HCT116 (cell line): Measurements from ENCODE around the gene PDE4B. TPM values are rescaled to one million over a fixed set of nuclear protein-coding genes. Genes with fewer than 3 reads are reported as not detected.

Experiments
- ATAC-seq: fragments of 200-7000 bp; cut with Tn5 transposase; 2 replicates; pipeline ENCODE4 v1.9.1; 2020; ENCODE audit warnings: mild to moderate bottlenecking, moderate library complexity
- BruUV-seq: library from RNA; stranded (reverse); fragments of 400-500 nt; replicated peaks from 2 replicates; lab custom pipeline; 2021; lab: Mats Ljungman, UMichigan
- CTCF ChIA-PET: fragments of 300-600 bp; sonication (Branson Sonifier 250); formaldehyde crosslinking; loops from one replicate; lab custom pipeline; 2021; ENCODE audit warnings: antibody characterized with exemption; lab: Charles Lee
- POLR2A ChIA-PET: fragments of 300-600, 350-600 bp; sonication (Branson Sonifier 250); formaldehyde crosslinking; loops from one replicate; lab custom pipeline; 2021; ENCODE audit warnings: antibody characterized with exemption; lab: Charles Lee
- RAD21 ChIA-PET, 2 experiments: fragments of 300-600 bp; sonication (Branson Sonifier 250); formaldehyde crosslinking; loops; one replicate each; lab custom pipeline; 2023; ENCODE audit warnings: low total read pairs in 2 of 2; ENCODE audit not compliant: uncharacterized antibody in 2 of 2, unreplicated experiment in 2 of 2, low non-redundant PET in 1 of 2; lab: Charles Lee
- DNase-seq: peaks from one replicate; pipeline ENCODE4 v3.0.0-alpha.2; 2010; ENCODE audit warnings: low read depth, low spot score
- H2AFZ ChIP-seq: fragments of 200-600 bp; shearing (Covaris generic), sonication (generic); 2 replicates; pipeline ENCODE4 v1.6.1; 2017; ENCODE audit warnings: low read depth, mixed run types, mixed read lengths, antibody characterized with exemption, low read length; ENCODE audit not compliant: poor library complexity, severe bottlenecking
- H3K27ac ChIP-seq: 2 replicates; pipeline ENCODE4 v1.5.1; 2012; ENCODE audit warnings: low read depth, low read length
- H3K27me3 ChIP-seq: fragments of 200-600 bp; sonication (generic); 2 replicates; pipeline ENCODE4 v1.6.1; 2016; ENCODE audit warnings: mixed run types, low read length, mixed read lengths; ENCODE audit not compliant: insufficient read depth
- H3K36me3 ChIP-seq, 2 experiments: fragments of 200-500 bp in 1 of 2; fragments of 200-600 bp in 1 of 2; sonication (Bioruptor generic) in 1 of 2; sonication (generic) in 1 of 2; 2 replicates each; pipeline versions ENCODE4 v1.5.1 to v1.6.1; 2014 to 2016; ENCODE audit warnings: low read length in 2 of 2, inconsistent platforms in 1 of 2, mixed read lengths in 1 of 2, mixed run types in 1 of 2; ENCODE audit not compliant: insufficient read depth in 2 of 2, control insufficient read depth in 1 of 2
- H3K4me1 ChIP-seq, 2 experiments: fragments of 200-600 bp in 1 of 2; sonication (generic) in 1 of 2; 2 replicates each; pipeline versions ENCODE4 v1.5.1 to v1.6.1; 2012 to 2017; ENCODE audit warnings: low read length in 2 of 2, inconsistent platforms in 1 of 2, mild to moderate bottlenecking in 1 of 2, mixed read lengths in 1 of 2, mixed run types in 1 of 2, moderate library complexity in 1 of 2; ENCODE audit not compliant: insufficient read depth in 2 of 2, control insufficient read depth in 1 of 2
- H3K4me2 ChIP-seq: fragments of 200-600 bp; sonication (generic); 2 replicates; pipeline ENCODE4 v1.6.1; 2017; ENCODE audit warnings: mixed run types, low read length, mixed read lengths
- H3K4me3 ChIP-seq, 2 experiments: fragments of 200-600 bp in 1 of 2; sonication (generic) in 1 of 2; replicated peaks in 1 of 2; 2 replicates each; pipeline ENCODE4 v1.5.1; 2011 to 2016; ENCODE audit warnings: low read length in 2 of 2, control low read depth in 1 of 2, low read depth in 1 of 2, mild to moderate bottlenecking in 1 of 2, mixed read lengths in 1 of 2, mixed run types in 1 of 2
- H3K79me2 ChIP-seq: fragments of 200-600 bp; sonication (generic); 2 replicates; pipeline ENCODE4 v1.6.1; 2017; ENCODE audit warnings: mild to moderate bottlenecking, mixed run types, low read length, moderate library complexity, mixed read lengths; ENCODE audit not compliant: insufficient read depth
- H3K9ac ChIP-seq: fragments of 200-600 bp; sonication (generic); 2 replicates; pipeline ENCODE4 v1.6.1; 2016; ENCODE audit warnings: low read length, mixed read lengths
- H3K9me2 ChIP-seq: fragments of 200-600 bp; sonication (generic), shearing (Covaris generic); 2 replicates; pipeline ENCODE4 v1.6.1; 2017; ENCODE audit warnings: mixed run types, mild to moderate bottlenecking, moderate library complexity; ENCODE audit not compliant: insufficient read depth
- H3K9me3 ChIP-seq, 2 experiments: fragments of 200-500 bp in 1 of 2; fragments of 200-600 bp in 1 of 2; sonication (Bioruptor generic) in 1 of 2; sonication (generic) in 1 of 2; 2 replicates each; pipeline ENCODE4 v1.6.1; 2014 to 2017; ENCODE audit warnings: low read length in 2 of 2, mixed read lengths in 2 of 2, inconsistent platforms in 1 of 2, low read depth in 1 of 2, mild to moderate bottlenecking in 1 of 2, mixed run types in 1 of 2, moderate library complexity in 1 of 2; ENCODE audit not compliant: control insufficient read depth in 1 of 2, insufficient read depth in 1 of 2
- H4K20me1 ChIP-seq: fragments of 200-600 bp; sonication (generic), shearing (Covaris generic); 2 replicates; pipeline ENCODE4 v1.6.1; 2017; ENCODE audit warnings: mixed run types, mild to moderate bottlenecking, moderate library complexity; ENCODE audit not compliant: insufficient read depth
- CEBPB ChIP-seq: IDR thresholded peaks from 2 replicates; pipeline ENCODE4 v1.6.1; 2012; ENCODE audit warnings: low read depth
- EGR1 ChIP-seq: IDR thresholded peaks from 2 replicates; pipeline ENCODE4 v1.6.1; 2012; ENCODE audit warnings: low read depth
- ELF1 ChIP-seq: IDR thresholded peaks from 2 replicates; pipeline ENCODE4 v1.6.1; 2012; ENCODE audit warnings: low read depth, borderline replicate concordance
- EZH2 ChIP-seq: fragments of 200-600 bp; sonication (generic); IDR thresholded peaks from 2 replicates; pipeline ENCODE4 v1.6.1; 2017; ENCODE audit warnings: antibody characterized with exemption, mixed run types
- EZH2phosphoT487 ChIP-seq: fragments of 200-600 bp; IDR thresholded peaks from 2 replicates; pipeline ENCODE4 v1.6.1; 2018; ENCODE audit warnings: antibody characterized with exemption, borderline replicate concordance
- FOSL1 ChIP-seq: IDR thresholded peaks from 2 replicates; pipeline ENCODE4 v1.6.1; 2012; ENCODE audit warnings: low read depth
- JUND ChIP-seq: IDR thresholded peaks from 2 replicates; pipeline ENCODE4 v1.6.1; 2012
- POLR2A ChIP-seq: IDR thresholded peaks from 2 replicates; pipeline ENCODE4 v1.7.0; 2011; ENCODE audit warnings: borderline replicate concordance; ENCODE audit not compliant: insufficient read depth, insufficient read length; ENCODE audit errors: extremely low read depth
- RAD21 ChIP-seq: IDR thresholded peaks from 2 replicates; pipeline ENCODE4 v1.6.1; 2012; ENCODE audit warnings: low read depth, mild to moderate bottlenecking
- SIN3A ChIP-seq: IDR thresholded peaks from 2 replicates; pipeline ENCODE4 v1.6.1; 2012; ENCODE audit warnings: low read depth
- SP1 ChIP-seq: IDR thresholded peaks from 2 replicates; pipeline ENCODE4 v1.6.1; 2012; ENCODE audit warnings: low read depth
- SRF ChIP-seq: IDR thresholded peaks from 2 replicates; pipeline ENCODE4 v1.6.1; 2012; ENCODE audit warnings: low read depth
- TCF7L2 ChIP-seq: IDR thresholded peaks from 2 replicates; pipeline ENCODE4 v1.7.0; 2011; ENCODE audit warnings: borderline replicate concordance, inconsistent platforms; ENCODE audit not compliant: insufficient read depth, insufficient read length; ENCODE audit errors: extremely low read depth
- ZFX ChIP-seq: fragments of 450-650 bp; IDR thresholded peaks from 2 replicates; pipeline ENCODE4 v1.6.1; 2017
- ZNF274 ChIP-seq: fragments of 200-500 bp; sonication (Bioruptor generic); IDR thresholded peaks from 2 replicates; pipeline ENCODE4 v1.6.1; 2014; ENCODE audit warnings: mild to moderate bottlenecking, low read depth, low read length, inconsistent platforms
- intact Hi-C: fragments of 100-400 bp; cut with micrococcal nuclease; formaldehyde crosslinking; loops from 2 replicates; pipeline ENCODE4 v1.10.0; 2022
- total RNA-seq: library from RNA; stranded (reverse); gene quantifications from one replicate; pipeline ENCODE4 v1.2.1, GENCODE V29; 2021; ENCODE audit not compliant: unreplicated experiment
- TF ChIP-seq, protein P1 (sequence below), 3 experiments: fragments of 200-600 bp in 1 of 3; sonication (generic) in 1 of 3; IDR thresholded peaks in 2 of 3; conservative IDR thresholded peaks in 1 of 3; 2 replicates each; pipeline ENCODE4 v1.5.1; 2012 to 2017; ENCODE audit warnings: low read depth in 2 of 3, low read length in 2 of 3, antibody characterized with exemption in 1 of 3, borderline replicate concordance in 1 of 3, control low read depth in 1 of 3, mild to moderate bottlenecking in 1 of 3, mixed read lengths in 1 of 3, mixed run types in 1 of 3, moderate library complexity in 1 of 3; ENCODE audit not compliant: insufficient read depth in 1 of 3
- TF ChIP-seq, protein P2 (sequence below): IDR thresholded peaks from 2 replicates; pipeline ENCODE4 v1.6.1; 2012
- TF ChIP-seq, protein P3 (sequence below): IDR thresholded peaks from 2 replicates; pipeline ENCODE4 v1.6.1; 2012; ENCODE audit warnings: low read depth
- TF ChIP-seq, protein P4 (sequence below): IDR thresholded peaks from 2 replicates; pipeline ENCODE4 v1.6.1; 2011; ENCODE audit warnings: mild to moderate bottlenecking, low read length, moderate library complexity; ENCODE audit not compliant: insufficient replicate concordance; ENCODE audit errors: extremely low read depth

PDE4B gene
- total RNA-seq, 1 experiment from 2014 or later: 76.9 TPM

DNA sequence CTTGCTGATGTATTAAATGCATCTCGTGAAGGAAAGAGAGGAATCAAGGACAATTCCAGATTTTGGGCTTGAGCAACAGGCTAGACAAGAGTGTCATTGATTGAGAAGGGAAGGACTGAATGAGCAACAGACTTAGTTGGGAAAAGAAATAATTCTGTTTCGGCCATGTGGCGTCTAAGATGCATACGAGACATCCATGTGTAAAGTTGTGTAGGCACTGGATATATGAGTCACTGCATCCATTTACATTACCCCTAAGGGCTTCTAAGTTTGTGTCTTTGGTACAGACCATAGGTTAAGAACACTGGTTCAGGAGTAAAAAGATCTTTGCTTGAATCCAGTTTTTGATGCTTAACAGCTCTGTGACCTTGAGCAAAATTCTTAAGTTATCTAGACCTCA is 434.3 kb downstream of the PDE4B start:
- BruUV-seq: no TSS peak
- no peak for TF ChIP-seq ELF1
- TF ChIP-seq SP1: no peak
- TF ChIP-seq, protein P1, sequence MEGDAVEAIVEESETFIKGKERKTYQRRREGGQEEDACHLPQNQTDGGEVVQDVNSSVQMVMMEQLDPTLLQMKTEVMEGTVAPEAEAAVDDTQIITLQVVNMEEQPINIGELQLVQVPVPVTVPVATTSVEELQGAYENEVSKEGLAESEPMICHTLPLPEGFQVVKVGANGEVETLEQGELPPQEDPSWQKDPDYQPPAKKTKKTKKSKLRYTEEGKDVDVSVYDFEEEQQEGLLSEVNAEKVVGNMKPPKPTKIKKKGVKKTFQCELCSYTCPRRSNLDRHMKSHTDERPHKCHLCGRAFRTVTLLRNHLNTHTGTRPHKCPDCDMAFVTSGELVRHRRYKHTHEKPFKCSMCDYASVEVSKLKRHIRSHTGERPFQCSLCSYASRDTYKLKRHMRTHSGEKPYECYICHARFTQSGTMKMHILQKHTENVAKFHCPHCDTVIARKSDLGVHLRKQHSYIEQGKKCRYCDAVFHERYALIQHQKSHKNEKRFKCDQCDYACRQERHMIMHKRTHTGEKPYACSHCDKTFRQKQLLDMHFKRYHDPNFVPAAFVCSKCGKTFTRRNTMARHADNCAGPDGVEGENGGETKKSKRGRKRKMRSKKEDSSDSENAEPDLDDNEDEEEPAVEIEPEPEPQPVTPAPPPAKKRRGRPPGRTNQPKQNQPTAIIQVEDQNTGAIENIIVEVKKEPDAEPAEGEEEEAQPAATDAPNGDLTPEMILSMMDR (IDR thresholded peaks at IDR 0.05 in 2 of 3, conservative IDR thresholded peaks at IDR 0.05 in 1 of 3; ENCODE audit: borderline replicate concordance in 1 of 3, insufficient read depth in 1 of 3, low read depth in 2 of 3, low read length in 2 of 3): no peak
- TF ChIP-seq CEBPB: no peak
- no peak for TF ChIP-seq SIN3A
- no peak for TF ChIP-seq EZH2
- TF ChIP-seq RAD21: no peak
- TF ChIP-seq FOSL1: no peak
- TF ChIP-seq SRF: no peak
- TF ChIP-seq EZH2phosphoT487: no peak
- TF ChIP-seq EGR1: no peak
- no peak for TF ChIP-seq ZNF274
- TF ChIP-seq TCF7L2: no peak
- TF ChIP-seq, protein P2, sequence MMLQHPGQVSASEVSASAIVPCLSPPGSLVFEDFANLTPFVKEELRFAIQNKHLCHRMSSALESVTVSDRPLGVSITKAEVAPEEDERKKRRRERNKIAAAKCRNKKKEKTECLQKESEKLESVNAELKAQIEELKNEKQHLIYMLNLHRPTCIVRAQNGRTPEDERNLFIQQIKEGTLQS: no peak
- TF ChIP-seq, protein P3, sequence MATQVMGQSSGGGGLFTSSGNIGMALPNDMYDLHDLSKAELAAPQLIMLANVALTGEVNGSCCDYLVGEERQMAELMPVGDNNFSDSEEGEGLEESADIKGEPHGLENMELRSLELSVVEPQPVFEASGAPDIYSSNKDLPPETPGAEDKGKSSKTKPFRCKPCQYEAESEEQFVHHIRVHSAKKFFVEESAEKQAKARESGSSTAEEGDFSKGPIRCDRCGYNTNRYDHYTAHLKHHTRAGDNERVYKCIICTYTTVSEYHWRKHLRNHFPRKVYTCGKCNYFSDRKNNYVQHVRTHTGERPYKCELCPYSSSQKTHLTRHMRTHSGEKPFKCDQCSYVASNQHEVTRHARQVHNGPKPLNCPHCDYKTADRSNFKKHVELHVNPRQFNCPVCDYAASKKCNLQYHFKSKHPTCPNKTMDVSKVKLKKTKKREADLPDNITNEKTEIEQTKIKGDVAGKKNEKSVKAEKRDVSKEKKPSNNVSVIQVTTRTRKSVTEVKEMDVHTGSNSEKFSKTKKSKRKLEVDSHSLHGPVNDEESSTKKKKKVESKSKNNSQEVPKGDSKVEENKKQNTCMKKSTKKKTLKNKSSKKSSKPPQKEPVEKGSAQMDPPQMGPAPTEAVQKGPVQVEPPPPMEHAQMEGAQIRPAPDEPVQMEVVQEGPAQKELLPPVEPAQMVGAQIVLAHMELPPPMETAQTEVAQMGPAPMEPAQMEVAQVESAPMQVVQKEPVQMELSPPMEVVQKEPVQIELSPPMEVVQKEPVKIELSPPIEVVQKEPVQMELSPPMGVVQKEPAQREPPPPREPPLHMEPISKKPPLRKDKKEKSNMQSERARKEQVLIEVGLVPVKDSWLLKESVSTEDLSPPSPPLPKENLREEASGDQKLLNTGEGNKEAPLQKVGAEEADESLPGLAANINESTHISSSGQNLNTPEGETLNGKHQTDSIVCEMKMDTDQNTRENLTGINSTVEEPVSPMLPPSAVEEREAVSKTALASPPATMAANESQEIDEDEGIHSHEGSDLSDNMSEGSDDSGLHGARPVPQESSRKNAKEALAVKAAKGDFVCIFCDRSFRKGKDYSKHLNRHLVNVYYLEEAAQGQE: no peak
- TF ChIP-seq, protein P4, sequence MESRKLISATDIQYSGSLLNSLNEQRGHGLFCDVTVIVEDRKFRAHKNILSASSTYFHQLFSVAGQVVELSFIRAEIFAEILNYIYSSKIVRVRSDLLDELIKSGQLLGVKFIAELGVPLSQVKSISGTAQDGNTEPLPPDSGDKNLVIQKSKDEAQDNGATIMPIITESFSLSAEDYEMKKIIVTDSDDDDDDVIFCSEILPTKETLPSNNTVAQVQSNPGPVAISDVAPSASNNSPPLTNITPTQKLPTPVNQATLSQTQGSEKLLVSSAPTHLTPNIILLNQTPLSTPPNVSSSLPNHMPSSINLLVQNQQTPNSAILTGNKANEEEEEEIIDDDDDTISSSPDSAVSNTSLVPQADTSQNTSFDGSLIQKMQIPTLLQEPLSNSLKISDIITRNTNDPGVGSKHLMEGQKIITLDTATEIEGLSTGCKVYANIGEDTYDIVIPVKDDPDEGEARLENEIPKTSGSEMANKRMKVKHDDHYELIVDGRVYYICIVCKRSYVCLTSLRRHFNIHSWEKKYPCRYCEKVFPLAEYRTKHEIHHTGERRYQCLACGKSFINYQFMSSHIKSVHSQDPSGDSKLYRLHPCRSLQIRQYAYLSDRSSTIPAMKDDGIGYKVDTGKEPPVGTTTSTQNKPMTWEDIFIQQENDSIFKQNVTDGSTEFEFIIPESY: no peak
- TF ChIP-seq JUND: no peak
- no peak for TF ChIP-seq ZFX
- no peak for TF ChIP-seq POLR2A
- POLR2A ChIA-PET: no interaction called here

More for the DNA sequence above, 434.3 kb downstream of the PDE4B start:
- Histone ChIP-seq H3K9me2 (no peaks in the 10 kb centered on the region), H3K4me3 (no peak overlapping the region), H3K27ac (no peak overlapping the region), H2AFZ (no peak overlapping the region), H3K4me1 (peaks cover 12 to 22% of the 10 kb centered on the region in 2 experiments; a peak in 3 of 4 replicates), H3K9me3 (no peaks in the 10 kb centered on the region), H4K20me1 (no peaks in the 10 kb centered on the region), H3K36me3 (no peaks in the 10 kb centered on the region), H3K27me3 (no peaks in the 10 kb centered on the region), H3K4me2 (no peak overlapping the region), H3K9ac (no peak overlapping the region), H3K79me2 (no peaks in the 10 kb centered on the region)
- DNase-seq (no peak), ATAC-seq (no peak)
- intact Hi-C loops: no loop called here
- ChIA-PET RAD21 (no interaction called here), CTCF (no interaction called here)
